Activated naive CD4-positive, alpha-beta T cell treated with anti-CD3 and anti-CD28 coated beads, Interleukin-2, amount 10 ng/mL, durations not matched to agents 7 days and 5 days (primary cell): ENCODE data around the gene GATA6.
"Not testable (repeated sequence)": the region's sequence is repeated elsewhere in the genome, so short reads cannot be mapped to it uniquely, and the experiment has no call there.

Source experiments
- CTCF ChIA-PET: fragments of 350-600 bp; sonication (Branson Sonifier 250); formaldehyde crosslinking; loops from one replicate; lab custom pipeline; 2021; ENCODE audit warnings: antibody characterized with exemption; lab: Charles Lee
- DNase-seq: peaks from one replicate; pipeline ENCODE4 v3.0.0-alpha.2; 2020
- H3K27ac Mint-ChIP-seq: one replicate; pipeline ENCODE4 v1.8.0; 2021; ENCODE audit warnings: mild to moderate bottlenecking, moderate library complexity, mixed read lengths
- H3K27me3 Mint-ChIP-seq: one replicate; pipeline ENCODE4 v1.8.0; 2021; ENCODE audit warnings: mild to moderate bottlenecking, mixed read lengths
- H3K36me3 Mint-ChIP-seq: one replicate; pipeline ENCODE4 v1.8.0; 2021; ENCODE audit warnings: mixed read lengths
- H3K4me1 Mint-ChIP-seq: one replicate; pipeline ENCODE4 v1.8.0; 2021; ENCODE audit warnings: mixed read lengths
- H3K4me3 Mint-ChIP-seq: one replicate; pipeline ENCODE4 v1.8.0; 2021; ENCODE audit warnings: mild to moderate bottlenecking, moderate library complexity, mixed read lengths
- H3K9me3 Mint-ChIP-seq: one replicate; pipeline ENCODE4 v1.8.0; 2021; ENCODE audit warnings: mixed read lengths

The GATA6 gene

GRCh38 chr18:22219568-22220355 is 50.4 kb downstream of the GATA6 start:
- DNase-seq: no peak
- Mint-ChIP-seq H3K27me3 (no peaks in the 10 kb centered on the region), H3K4me1 (peaks cover 5% of the 10 kb centered on the region), H3K9me3 (peaks cover 2% of the 10 kb centered on the region), H3K27ac (no peak overlapping the region), H3K36me3 (no peaks in the 10 kb centered on the region), H3K4me3 (no peak overlapping the region)
- CTCF ChIA-PET: no interaction called here

- H3K27me3 Mint-ChIP-seq, H3K27ac Mint-ChIP-seq, DNase-seq, H3K4me1 Mint-ChIP-seq, CTCF ChIA-PET, H3K36me3 Mint-ChIP-seq, H3K9me3 Mint-ChIP-seq, H3K4me3 Mint-ChIP-seq: not testable (repeated sequence)
These were observed 51.2 kb downstream of the GATA6 start for GRCh38 chr18:22220585-22220984.

- peaks cover 5% of the 10 kb centered on the region for H3K4me1 Mint-ChIP-seq
- H3K9me3 Mint-ChIP-seq: peaks cover 2% of the 10 kb centered on the region
- CTCF ChIA-PET: no interaction called here
- no peak overlapping the region for H3K4me3 Mint-ChIP-seq
- DNase-seq: no peak
- no peaks in the 10 kb centered on the region for H3K27me3 Mint-ChIP-seq
- H3K36me3 Mint-ChIP-seq: no peaks in the 10 kb centered on the region
- H3K27ac Mint-ChIP-seq: no peak overlapping the region
These were observed 52.0 kb downstream of the GATA6 start for GRCh38 chr18:22221350-22221749.

GRCh38 chr18:22223254-22223964 is 54.0 kb downstream of the GATA6 start:
- peaks cover 2% of the 10 kb centered on the region for H3K9me3 Mint-ChIP-seq
- CTCF ChIA-PET: no interaction called here
- H3K27me3 Mint-ChIP-seq: no peaks in the 10 kb centered on the region
- H3K27ac Mint-ChIP-seq: no peak overlapping the region
- no peaks in the 10 kb centered on the region for H3K36me3 Mint-ChIP-seq
- H3K4me1 Mint-ChIP-seq: peaks cover 5% of the 10 kb centered on the region
- DNase-seq: no peak
- no peak overlapping the region for H3K4me3 Mint-ChIP-seq

GRCh38 chr18:22223965-22224322 is 54.6 kb downstream of the GATA6 start:
- H3K4me3 Mint-ChIP-seq: no peak overlapping the region
- H3K9me3 Mint-ChIP-seq: peaks cover 2% of the 10 kb centered on the region
- CTCF ChIA-PET: no interaction called here
- no peak for DNase-seq
- H3K36me3 Mint-ChIP-seq: no peaks in the 10 kb centered on the region
- no peak overlapping the region for H3K27ac Mint-ChIP-seq
- H3K27me3 Mint-ChIP-seq: no peaks in the 10 kb centered on the region
- H3K4me1 Mint-ChIP-seq: peaks cover 5% of the 10 kb centered on the region

GRCh38 chr18:22224339-22224738 is 55.0 kb downstream of the GATA6 start:
- no peak for DNase-seq
- Mint-ChIP-seq H3K9me3 (peaks cover 2% of the 10 kb centered on the region), H3K27me3 (no peaks in the 10 kb centered on the region), H3K4me3 (no peak overlapping the region), H3K36me3 (no peaks in the 10 kb centered on the region), H3K27ac (no peak overlapping the region), H3K4me1 (peaks cover 5% of the 10 kb centered on the region)
- CTCF ChIA-PET: no interaction called here

GRCh38 chr18:22226801-22227200 is 57.4 kb downstream of the GATA6 start:
- Mint-ChIP-seq H3K27me3 (no peaks in the 10 kb centered on the region), H3K4me3 (no peak overlapping the region), H3K9me3 (no peaks in the 10 kb centered on the region), H3K36me3 (no peaks in the 10 kb centered on the region), H3K27ac (no peak overlapping the region), H3K4me1 (no peaks in the 10 kb centered on the region)
- no peak for DNase-seq
- CTCF ChIA-PET: no interaction called here

- no peaks in the 10 kb centered on the region for H3K27me3 Mint-ChIP-seq
- no peak overlapping the region for H3K27ac Mint-ChIP-seq
- CTCF ChIA-PET: no interaction called here
- no peaks in the 10 kb centered on the region for H3K4me1 Mint-ChIP-seq
- H3K36me3 Mint-ChIP-seq: no peaks in the 10 kb centered on the region
- H3K9me3 Mint-ChIP-seq: no peaks in the 10 kb centered on the region
- DNase-seq: no peak
- no peak overlapping the region for H3K4me3 Mint-ChIP-seq
These were observed 59.6 kb downstream of the GATA6 start for GRCh38 chr18:22228976-22229375.

GRCh38 chr18:22229456-22230124 is 60.2 kb downstream of the GATA6 start:
- Mint-ChIP-seq H3K27ac (no peak overlapping the region), H3K9me3 (no peaks in the 10 kb centered on the region)
- CTCF ChIA-PET: no interaction called here

GRCh38 chr18:22230471-22230945 is 61.1 kb downstream of the GATA6 start:
- no peaks in the 10 kb centered on the region for H3K9me3 Mint-ChIP-seq
- H3K36me3 Mint-ChIP-seq: no peaks in the 10 kb centered on the region
- H3K27me3 Mint-ChIP-seq: no peaks in the 10 kb centered on the region
- CTCF ChIA-PET: no interaction called here
- no peak overlapping the region for H3K27ac Mint-ChIP-seq
- DNase-seq: no peak
- no peaks in the 10 kb centered on the region for H3K4me1 Mint-ChIP-seq
- no peak overlapping the region for H3K4me3 Mint-ChIP-seq

More at GRCh38 chr18:22229456-22230124, 60.2 kb downstream of the GATA6 start:
- no peaks in the 10 kb centered on the region for H3K36me3 Mint-ChIP-seq
- H3K4me1 Mint-ChIP-seq: no peaks in the 10 kb centered on the region
- H3K27me3 Mint-ChIP-seq: no peaks in the 10 kb centered on the region
- H3K4me3 Mint-ChIP-seq: no peak overlapping the region
- DNase-seq: no peak

- CTCF ChIA-PET: no interaction called here
- no peaks in the 10 kb centered on the region for H3K27me3 Mint-ChIP-seq
- H3K4me3 Mint-ChIP-seq: no peak overlapping the region
- peaks cover 5% of the 10 kb centered on the region for H3K9me3 Mint-ChIP-seq
- DNase-seq: no peak
- H3K27ac Mint-ChIP-seq: no peak overlapping the region
- H3K36me3 Mint-ChIP-seq: no peaks in the 10 kb centered on the region
- H3K4me1 Mint-ChIP-seq: no peaks in the 10 kb centered on the region
These were observed 63.9 kb downstream of the GATA6 start for GRCh38 chr18:22233266-22233665.

- H3K4me1 Mint-ChIP-seq: no peaks in the 10 kb centered on the region
- H3K27me3 Mint-ChIP-seq: no peaks in the 10 kb centered on the region
- H3K4me3 Mint-ChIP-seq: no peak overlapping the region
- DNase-seq: no peak
- H3K27ac Mint-ChIP-seq: no peak overlapping the region
- CTCF ChIA-PET: no interaction called here
- no peaks in the 10 kb centered on the region for H3K36me3 Mint-ChIP-seq
- peaks cover 8% of the 10 kb centered on the region for H3K9me3 Mint-ChIP-seq
These were observed 68.6 kb downstream of the GATA6 start for GRCh38 chr18:22238036-22238435.

GRCh38 chr18:22238681-22239080 is 69.3 kb downstream of the GATA6 start:
- no peak for DNase-seq
- H3K4me1 Mint-ChIP-seq: no peaks in the 10 kb centered on the region
- no peak overlapping the region for H3K4me3 Mint-ChIP-seq
- H3K27ac Mint-ChIP-seq: no peak overlapping the region
- no peaks in the 10 kb centered on the region for H3K27me3 Mint-ChIP-seq
- H3K36me3 Mint-ChIP-seq: no peaks in the 10 kb centered on the region
- CTCF ChIA-PET: no interaction called here
- H3K9me3 Mint-ChIP-seq: peaks cover 8% of the 10 kb centered on the region

GRCh38 chr18:22241921-22242361 is 72.6 kb downstream of the GATA6 start:
- Mint-ChIP-seq H3K27me3 (no peaks in the 10 kb centered on the region), H3K4me3 (no peak overlapping the region), H3K36me3 (no peaks in the 10 kb centered on the region), H3K4me1 (no peaks in the 10 kb centered on the region), H3K27ac (no peak overlapping the region), H3K9me3 (peaks cover 6% of the 10 kb centered on the region)
- DNase-seq: no peak
- CTCF ChIA-PET: no interaction called here
